GM19043 (cell line): ENCODE measurements around the gene NEK4.

Experiments
- ATAC-seq: cut with Tn5 transposase; IDR thresholded peaks from one replicate; pipeline ENCODE4 v1.9.1; 2021; ENCODE audit warnings: low read depth; ENCODE audit not compliant: unreplicated experiment

The NEK4 gene

DNA sequence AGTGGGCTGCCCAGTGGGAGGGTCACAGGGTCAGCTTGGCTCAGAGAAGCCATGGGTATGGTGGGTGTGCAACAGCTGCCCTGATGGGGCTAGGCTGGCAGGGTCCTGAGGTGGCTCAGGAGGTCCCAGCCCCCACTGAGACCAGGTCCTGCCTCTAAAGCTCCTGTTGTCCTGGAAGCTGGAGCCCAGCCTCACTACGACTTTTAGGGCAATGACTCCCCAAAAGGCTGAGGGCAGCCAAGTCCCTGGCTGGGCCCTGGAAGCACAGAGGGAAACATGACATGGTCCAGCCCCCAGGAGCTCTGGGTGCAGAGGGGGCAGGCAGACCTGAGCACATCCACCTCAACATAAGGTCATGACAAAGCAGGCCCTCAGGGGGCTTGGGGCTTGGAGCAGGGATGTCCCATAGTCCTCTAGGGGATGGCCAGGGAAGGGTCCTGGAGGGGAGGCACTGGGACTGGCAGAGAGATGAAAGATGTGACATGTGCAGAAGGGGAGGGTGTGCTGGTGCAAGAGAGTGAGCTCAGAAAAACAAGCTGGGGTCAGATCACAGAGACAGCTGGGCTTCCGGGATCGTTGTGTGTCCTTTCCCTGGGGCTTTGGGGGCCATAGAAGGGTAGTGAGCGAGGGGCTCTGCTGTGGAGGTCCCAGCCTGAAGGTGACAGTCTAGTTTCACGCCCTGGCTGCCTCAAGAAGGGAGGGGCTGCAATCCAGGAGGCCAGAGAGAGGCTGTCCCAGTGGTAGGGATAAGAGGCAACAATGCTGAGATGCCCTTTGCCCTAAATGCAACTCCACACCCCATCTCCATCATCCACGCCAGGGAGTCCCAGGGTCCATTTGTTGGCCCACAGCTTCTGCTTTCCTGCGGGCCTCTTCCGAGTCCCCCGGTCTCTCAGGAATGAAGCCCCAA is 23.2 kb upstream of the NEK4 start:
- no peak for ATAC-seq

DNA sequence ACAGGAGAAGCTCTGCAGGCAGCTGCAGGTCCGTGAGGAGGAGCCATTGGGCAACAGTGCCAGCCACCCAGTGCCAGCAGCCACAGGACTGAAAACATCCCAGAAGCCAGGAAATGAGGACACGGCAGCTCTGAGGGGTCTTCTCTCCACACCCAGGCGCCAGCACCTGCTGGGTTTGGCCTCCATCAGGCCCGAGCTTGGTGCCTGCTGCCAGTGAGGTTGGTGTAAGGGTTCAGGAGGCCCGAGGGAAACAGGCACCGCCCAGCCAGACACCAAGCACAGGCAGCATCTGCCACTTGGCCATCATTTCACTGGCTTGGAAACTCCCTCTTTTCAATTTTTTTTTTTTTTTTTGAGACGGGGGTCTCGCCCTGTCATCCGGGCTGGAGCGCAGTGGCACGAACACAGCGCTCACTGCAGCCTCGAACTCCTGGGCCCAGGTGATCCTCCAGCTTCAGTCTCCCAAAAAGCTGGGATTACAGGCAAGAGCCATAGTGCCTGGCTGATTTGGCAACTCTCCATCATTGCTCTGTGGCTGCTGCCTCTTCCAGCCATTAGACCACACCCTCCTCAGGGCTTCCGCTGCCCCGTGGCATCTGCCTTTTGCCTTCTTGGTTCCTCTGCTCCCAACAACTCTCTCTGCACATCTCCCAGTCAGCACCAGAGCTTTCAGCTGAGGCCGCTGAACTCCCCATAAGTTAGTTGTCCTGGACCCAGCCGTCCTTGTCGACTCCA is 22.4 kb upstream of the NEK4 start:
- no peak for ATAC-seq

DNA sequence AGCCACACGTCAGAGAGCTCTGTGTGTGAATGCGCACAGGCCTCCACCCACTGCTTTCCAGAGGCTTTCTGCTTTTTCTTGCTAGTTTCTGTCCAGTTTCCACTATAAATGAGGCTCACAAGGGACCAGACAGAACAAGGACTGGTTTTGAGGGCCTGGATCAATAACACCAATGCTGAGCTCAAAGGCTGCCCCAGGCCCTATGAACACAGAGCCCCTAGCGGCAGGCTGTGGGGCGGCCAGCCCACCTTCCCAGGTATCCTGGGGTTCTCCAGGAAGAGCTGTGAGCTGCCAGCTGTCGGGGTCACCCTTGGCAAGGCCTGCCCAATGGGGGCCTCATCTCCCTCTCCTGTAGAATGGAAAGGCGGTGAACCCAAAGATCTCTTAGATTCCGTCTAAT is 21.7 kb upstream of the NEK4 start:
- ATAC-seq: no peak

DNA sequence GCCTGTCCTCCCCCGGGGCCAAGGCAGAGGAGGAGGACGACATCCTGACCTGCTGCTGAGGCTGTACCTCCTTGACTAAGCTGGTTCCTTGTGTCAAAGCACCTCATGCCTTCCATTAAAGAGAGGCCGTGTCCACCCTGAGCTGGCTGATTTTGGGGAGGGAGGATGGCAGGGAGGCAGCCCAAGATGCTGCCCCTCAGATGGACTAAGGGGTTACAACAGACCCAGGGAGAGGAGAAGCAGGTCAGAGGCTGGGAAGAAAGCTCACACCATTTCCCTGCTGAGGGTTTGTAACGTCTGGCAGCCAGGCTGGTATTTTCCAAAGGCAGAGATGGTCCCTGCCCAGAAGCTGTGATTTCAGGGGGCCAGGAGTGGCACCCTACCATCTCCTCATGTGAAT is 21.2 kb upstream of the NEK4 start:
- no peak for ATAC-seq

DNA sequence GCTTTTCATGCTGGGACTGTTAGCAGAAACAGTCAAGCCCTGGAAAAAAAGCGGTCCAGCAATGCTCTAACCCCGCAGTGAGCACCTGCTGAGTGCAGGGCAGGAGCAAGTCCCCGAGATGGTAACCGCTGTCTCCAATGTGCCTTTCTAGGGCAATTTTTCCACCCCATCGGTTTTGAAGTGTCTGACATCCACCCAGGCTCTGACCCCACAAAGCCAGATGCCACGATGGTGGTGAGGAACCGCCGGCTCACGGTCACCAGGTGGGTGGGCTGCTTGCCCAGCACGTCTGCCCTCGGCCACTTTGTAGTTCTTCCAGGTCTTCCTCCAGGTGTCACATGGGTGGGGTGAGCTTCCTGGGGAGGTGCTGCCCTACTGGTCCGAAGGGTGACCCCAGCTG is 20.6 kb upstream of the NEK4 start:
- ATAC-seq: no peak

DNA sequence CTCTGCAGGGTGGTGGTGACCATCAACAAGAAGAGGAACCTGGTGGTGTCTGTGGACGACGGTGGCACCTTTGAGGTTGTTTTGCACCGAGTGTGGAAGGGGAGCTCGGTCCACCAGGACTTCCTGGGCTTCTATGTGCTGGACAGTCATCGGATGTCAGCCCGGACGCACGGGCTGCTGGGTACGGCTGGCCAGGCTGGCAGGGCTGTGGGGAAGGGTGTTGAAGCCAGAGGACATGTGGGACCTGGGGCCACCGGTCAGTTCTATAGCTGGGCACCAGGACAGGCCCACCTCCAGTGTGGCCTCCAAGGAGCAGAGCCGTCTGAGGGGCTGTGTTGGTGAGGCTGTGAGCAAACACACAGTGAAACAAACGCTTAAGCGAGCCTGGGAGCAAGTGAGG is 20.0 kb upstream of the NEK4 start:
- no peak for ATAC-seq

DNA sequence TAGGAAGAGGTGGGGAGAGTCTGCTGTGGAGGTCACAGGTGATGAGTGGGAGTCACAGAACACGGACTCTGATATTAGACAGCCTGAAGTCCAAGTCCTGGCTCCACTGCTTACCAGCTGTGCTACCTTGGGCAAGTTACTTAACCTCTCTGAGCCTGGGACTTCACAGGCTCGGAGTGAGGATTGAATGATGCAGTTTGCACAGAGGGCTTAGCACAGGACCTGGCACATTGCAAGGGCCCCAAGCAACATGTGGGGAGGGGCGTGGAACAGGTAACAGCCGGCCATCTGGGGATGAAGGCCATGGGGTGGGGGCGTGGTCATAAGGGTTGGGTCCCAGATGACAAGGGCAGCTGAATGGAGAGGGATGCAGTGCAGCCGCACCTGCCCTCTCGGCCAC is 19.6 kb upstream of the NEK4 start:
- no peak for ATAC-seq

DNA sequence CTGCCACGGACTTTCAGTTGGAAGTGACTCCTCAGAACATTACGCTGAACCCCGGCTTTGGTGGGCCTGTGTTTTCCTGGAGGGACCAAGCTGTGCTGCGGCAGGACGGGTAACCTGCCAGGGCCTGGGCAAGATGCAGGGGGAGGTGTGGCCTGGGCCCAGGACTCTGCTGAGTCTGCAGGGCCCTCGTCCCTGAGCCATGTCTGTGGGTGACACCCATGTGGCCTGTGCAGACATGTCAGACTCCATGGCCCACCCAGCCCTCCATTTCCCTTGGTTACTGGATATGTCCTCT is 19.0 kb upstream of the NEK4 start:
- no peak for ATAC-seq

DNA sequence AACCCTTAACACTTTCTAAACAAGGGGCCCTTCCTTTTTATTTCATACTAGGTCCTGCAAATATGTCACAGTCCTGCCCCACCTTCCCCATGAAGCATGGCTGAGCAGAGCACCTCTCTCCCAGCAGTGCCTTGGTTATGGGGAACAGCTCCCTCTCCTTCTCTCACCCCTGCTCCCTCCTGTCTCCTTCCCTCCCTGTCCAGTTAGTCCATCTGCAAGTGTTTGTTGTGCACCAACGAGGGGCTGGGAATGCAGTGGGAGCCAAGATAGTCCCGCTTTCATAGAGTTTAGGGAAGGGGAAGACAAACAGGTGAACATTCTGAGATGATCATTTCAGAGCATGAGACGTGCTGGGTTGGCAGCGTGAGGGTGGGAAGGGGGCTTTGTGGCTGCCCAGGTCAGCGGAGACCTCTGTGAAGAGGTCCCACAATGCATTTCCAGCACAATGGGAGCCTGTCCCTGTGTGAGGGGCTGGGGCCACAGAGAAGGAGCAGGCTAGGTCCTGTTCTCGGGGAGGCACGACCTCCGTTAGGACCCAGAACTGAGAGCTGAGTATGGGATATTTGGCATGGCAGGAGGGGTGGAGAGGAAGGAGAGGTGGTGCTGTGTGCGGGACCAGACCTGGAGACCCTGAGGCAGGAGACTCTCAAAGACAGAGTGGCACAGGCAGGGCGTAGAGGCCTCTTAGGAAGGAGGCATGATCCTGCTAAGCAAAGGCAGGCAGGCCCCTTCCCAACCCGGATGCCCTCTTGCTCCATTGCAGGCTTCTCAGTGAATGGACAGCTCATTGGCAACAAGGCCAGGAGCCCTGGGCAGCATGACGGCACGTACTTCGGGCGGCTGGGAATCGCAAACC is 18.4 kb upstream of the NEK4 start:
- no peak for ATAC-seq

DNA sequence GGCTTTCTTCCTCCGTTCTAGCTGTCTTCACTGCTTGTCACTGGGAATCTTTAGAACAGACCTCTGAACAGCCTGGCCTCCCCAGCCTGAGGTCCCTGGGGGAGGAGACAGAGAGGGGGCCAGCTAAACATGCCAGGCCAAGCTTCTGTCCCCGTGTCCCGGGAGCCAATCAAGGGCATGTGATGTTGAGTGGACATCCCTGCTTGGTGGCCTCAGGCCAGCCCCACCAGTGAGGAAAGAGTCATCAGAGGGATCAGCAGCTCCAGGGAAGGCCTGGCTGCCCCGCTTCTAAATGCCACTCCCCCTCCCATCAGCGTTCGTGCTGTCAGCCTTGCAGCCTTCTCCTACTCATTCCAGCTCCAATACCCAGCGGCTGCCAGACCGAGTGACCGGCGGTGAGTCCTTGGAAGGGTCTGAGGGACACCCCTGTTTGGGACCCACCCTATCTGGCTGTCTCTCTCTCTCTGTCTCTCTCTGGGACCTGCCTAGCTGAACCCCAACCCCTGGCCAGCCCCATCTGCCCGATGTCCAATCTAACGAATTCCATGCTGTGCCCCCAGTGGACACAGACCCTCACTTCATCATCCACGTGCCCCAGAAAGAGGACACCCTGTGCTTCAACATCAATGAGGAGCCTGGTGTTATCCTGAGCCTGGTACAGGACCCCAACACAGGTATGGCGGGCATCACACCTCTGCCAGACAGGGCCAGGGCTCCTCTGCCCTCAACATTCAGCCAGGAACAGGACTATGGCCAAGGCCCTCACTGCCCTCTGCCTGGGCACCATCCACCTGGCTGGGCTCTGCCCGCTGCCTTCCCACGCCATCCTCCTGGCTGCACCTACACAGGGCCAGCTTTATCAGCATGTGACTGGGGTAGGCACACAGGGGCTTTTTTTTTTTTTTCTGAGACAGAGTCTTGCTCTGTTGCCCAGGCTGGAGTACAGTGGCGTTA is 17.2 kb upstream of the NEK4 start:
- no peak for ATAC-seq

DNA sequence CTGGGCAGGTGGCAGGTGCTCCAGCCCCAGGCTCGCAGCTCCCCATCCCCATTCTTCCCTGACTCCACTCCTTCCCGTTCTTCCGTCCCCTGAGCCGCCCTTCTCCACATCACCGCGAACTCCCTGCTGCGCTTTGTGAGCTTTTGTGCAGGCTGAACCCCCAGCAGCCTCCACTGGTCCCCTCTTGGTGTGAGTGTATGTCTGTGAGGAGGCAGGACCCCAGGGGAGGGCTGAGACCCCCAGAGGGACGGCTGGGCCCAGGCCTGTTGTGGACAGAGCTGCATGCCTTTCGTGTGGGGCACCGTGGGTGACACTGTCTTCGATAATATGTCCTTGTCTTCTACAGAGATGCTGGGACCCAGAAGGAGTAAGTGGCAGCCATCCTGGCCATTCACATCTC is 16.5 kb upstream of the NEK4 start:
- no peak for ATAC-seq

DNA sequence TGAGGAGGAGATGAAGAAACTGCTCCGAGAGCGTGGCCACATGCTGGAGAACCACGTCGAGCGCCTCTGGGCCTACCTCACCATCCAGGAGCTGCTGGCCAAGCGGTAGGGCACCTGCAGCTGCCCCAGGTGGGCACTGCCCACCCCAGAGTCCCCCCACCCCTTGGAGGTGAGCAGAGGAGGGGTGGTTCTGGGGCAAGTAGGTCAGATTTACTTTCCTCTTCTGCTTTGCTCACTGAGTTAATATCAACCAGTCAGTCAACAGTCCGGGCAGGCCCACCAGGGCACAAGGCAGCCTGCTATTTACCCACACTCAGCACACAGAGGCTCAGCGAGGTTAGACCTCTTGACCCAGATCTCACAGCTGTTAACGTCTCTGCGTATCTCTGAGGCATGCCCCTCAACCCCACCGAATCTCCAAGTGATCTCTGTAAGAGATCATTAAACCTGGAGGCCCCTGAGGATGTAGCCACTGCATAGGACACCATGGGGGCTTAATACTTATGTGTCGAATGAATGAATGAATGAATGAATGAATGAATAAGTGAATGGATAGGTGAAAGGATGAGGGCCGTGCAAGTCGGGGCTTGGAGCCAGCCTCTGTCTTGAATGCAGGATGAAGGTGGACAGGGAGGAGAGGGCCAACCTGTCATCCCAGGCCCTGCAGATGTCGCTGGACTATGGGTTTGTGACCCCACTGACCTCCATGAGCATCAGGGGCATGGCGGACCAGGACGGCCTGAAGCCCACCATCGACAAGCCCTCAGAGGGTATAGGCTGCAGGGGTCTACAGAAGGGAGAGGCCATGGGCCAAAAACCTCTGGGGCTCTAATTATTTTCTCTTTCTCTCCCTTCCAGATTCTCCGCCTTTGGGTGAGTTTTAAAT is 15.8 kb upstream of the NEK4 start:
- no peak for ATAC-seq

DNA sequence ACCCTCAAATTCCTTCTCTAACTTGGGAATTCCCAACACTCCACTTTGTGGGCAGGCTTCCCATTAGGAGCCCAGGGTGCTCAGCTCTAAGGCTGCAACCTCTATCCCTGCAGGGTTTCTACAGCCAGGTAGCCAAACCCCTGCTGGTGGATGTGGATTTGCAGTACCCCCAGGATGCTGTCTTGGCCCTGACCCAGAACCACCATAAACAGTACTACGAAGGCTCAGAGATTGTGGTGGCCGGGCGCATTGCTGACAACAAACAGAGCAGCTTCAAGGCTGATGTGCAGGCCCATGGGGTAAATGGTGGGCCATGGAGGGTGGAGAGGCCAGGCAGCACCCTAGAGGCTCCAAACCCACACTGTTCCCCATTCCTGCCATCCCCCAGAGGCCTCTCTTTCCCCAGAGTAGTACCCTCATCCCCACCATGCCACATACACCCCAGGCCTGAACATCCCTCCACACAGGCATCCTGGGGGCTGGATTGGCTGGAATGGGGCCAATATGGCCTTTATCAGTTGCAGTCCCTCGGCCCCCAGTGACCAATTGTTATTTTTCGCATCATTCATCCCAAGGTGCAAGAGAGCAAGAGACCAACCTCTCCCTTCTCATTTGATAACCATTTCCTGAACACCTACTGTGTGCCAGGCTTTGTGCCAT is 14.3 kb upstream of the NEK4 start:
- ATAC-seq: no peak

DNA sequence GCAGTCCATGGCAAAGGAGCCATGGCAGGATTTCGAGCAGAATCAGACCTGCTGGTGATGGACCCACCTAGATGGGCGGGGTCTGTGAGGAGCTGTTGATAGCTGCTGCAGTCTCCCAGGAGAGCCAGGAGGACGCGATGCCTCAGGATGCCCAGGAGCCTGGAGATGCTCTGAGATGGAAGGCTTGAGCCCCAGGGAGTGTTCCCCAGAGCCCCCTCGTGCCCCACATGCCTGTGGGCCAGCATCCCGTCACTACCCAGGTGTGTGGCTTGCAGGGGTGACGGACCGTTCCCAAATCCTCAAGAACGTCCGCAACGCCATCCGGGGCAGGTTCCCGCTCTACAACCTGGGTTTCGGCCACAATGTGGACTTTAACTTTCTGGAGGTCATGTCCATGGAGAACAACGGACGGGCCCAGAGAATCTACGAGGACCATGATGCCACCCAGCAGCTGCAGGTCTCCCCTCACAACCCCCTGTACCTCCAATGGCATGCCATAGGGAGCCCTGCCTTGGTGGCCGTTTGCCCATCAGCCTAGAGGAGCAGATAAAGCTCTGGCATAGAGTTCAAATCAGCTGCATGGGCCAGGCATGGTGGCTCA is 13.4 kb upstream of the NEK4 start:
- ATAC-seq: no peak

DNA sequence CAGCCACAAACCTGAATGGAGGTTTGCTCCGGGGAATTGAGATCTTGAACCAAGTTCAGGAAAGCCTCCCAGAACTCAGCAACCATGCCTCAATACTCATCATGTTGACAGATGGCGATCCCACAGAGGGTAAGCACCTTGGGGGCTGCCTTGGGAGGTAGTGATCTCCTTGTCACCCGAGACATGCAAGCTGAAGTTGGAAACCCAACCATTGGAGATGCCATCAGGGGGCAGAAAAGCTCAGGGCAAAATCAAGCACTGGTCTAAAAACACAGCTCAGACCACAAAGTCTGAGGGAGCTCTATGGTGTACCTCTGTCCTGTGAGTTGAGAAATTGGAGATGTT is 12.4 kb upstream of the NEK4 start:
- ATAC-seq: no peak

DNA sequence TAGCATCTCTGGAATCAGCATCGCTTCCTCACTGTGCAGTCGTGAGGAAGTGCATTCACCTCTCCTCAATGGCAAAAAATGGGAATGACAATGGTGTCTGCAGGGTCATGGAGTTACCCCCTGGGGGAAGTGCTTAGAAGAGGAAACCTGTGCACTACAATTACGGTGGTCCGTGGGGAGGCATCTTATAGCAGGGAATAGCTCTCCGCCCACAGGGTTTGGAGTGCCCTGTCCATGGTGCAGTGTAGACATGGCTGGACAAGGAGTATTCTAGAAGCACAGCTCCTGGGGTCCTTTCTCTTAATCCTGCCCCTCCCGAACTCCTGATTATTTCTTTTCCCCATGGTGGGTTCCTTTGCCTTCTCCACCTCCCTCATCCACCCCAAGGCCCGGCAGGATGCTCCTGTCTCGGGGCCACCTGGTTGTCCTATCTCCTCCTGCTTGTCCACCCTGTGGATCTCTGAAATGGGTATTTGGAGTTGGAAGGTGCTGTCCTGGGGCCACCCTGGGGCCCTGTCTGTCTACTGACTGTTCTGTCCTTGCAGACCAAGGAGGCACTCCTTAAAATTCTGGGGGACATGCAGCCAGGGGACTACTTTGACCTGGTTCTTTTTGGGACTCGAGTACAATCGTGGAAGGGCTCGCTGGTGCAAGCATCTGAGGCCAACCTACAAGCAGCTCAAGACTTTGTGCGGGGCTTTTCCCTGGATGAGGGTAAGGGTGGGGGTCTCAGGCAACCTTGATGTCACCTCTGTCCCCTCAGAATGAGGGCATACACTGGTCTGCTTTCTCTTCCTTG is 11.9 kb upstream of the NEK4 start:
- no peak for ATAC-seq

DNA sequence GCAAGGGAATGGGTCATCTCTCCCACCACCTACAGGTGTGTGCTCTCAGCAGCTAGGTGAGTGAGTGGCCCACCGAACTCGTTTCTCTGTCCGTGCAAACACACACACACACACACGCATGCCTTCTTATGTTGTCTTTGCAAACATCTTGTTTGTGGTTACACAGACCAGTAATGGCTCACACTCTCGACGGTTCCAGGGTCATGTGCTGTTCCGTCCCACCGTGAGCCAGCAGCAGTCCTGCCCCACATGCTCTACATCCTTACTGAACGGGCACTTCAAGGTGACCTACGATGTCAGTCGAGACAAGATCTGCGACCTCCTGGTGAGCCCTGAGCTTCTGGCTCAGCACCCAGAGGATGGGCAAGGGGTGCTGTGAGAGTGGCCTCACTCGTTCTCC is 11.0 kb upstream of the NEK4 start:
- ATAC-seq: no peak
